UCSD-AML1 (cell line): ENCODE data around the gene ITIH3.

Source experiments
- DNase-seq: peaks from one replicate; lab custom pipeline; 2025; ENCODE audit not compliant: unreplicated experiment; lab: John Stamatoyannopoulos, UW

Gene ITIH3

DNA sequence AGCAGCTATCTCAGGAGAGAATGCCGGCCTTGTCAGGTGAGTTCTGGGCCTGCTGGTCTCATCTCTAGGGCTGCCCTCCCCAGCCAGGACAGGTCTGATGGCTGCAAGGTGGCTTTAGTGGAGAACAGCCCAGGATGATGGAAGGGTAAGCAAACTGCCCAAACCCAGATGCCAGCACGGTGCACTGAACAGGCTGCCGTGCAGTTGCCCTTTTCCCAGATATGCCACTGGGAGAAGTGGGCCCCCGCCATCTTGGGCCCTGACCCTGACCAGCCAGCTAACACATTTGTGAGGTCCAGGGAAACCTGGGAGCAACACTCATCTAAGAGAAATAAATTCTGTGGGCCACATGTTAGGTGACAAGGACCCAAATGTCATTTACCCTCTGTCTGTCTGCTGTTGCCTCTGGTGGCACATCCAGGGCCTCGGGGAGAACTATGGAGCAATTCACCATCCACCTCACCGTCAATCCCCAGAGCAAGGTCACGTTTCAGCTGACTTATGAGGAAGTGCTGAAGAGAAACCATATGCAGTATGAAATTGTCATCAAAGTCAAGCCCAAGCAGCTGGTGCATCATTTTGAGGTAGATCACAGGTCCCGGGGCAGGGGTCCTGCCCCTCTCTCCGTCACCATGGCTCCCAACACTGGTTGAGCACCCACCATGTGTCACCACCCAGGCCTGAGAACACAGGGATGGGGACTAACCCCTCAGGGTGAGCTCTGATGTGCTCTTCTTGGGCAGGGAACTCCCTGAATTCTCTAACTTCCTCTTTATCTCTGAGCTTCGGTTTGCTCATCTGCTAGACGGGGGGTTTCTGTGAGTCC is 15.4 kb upstream of the ITIH3 start:
- DNase-seq, result no peak

DNA sequence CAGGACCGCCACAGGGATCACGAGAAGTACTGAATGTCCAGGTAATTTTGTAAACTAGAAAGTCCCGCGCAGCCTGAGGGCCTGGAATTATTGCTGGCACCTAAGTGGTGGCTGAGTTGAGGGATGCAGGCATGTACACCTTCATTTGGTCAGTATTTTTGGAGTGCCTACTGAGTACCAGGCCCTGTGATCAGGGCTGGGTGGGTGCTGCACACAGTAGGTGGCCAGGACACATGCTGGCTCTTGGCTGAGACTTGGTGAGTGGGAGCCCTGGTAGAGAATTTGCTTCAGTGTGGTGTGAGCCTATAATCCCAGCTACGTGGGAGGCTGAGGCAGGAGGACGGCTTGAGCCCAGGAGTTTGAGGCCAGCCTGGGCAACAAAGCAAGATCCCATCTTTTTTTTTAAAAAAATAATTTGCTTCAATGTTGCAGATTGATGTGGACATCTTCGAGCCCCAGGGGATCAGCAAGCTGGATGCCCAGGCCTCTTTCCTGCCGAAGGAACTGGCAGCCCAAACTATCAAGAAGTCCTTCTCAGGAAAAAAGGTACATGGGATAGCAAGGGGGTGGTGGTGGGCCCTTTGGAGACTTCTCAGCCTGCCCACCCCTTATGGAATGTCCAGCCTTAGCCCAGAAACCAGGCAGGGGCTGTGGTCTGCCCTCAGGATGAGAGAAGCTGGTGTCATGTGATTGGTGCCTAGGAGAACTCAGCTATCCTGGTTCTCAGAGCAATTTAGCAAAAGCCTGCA is 14.6 kb upstream of the ITIH3 start:
- DNase-seq, result no peak

DNA sequence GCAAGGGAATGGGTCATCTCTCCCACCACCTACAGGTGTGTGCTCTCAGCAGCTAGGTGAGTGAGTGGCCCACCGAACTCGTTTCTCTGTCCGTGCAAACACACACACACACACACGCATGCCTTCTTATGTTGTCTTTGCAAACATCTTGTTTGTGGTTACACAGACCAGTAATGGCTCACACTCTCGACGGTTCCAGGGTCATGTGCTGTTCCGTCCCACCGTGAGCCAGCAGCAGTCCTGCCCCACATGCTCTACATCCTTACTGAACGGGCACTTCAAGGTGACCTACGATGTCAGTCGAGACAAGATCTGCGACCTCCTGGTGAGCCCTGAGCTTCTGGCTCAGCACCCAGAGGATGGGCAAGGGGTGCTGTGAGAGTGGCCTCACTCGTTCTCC is 12.9 kb upstream of the ITIH3 start:
- DNase-seq, result no peak

DNA sequence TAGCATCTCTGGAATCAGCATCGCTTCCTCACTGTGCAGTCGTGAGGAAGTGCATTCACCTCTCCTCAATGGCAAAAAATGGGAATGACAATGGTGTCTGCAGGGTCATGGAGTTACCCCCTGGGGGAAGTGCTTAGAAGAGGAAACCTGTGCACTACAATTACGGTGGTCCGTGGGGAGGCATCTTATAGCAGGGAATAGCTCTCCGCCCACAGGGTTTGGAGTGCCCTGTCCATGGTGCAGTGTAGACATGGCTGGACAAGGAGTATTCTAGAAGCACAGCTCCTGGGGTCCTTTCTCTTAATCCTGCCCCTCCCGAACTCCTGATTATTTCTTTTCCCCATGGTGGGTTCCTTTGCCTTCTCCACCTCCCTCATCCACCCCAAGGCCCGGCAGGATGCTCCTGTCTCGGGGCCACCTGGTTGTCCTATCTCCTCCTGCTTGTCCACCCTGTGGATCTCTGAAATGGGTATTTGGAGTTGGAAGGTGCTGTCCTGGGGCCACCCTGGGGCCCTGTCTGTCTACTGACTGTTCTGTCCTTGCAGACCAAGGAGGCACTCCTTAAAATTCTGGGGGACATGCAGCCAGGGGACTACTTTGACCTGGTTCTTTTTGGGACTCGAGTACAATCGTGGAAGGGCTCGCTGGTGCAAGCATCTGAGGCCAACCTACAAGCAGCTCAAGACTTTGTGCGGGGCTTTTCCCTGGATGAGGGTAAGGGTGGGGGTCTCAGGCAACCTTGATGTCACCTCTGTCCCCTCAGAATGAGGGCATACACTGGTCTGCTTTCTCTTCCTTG is 12.0 kb upstream of the ITIH3 start:
- no peak for DNase-seq

DNA sequence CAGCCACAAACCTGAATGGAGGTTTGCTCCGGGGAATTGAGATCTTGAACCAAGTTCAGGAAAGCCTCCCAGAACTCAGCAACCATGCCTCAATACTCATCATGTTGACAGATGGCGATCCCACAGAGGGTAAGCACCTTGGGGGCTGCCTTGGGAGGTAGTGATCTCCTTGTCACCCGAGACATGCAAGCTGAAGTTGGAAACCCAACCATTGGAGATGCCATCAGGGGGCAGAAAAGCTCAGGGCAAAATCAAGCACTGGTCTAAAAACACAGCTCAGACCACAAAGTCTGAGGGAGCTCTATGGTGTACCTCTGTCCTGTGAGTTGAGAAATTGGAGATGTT is 11.4 kb upstream of the ITIH3 start:
- DNase-seq, result no peak

DNA sequence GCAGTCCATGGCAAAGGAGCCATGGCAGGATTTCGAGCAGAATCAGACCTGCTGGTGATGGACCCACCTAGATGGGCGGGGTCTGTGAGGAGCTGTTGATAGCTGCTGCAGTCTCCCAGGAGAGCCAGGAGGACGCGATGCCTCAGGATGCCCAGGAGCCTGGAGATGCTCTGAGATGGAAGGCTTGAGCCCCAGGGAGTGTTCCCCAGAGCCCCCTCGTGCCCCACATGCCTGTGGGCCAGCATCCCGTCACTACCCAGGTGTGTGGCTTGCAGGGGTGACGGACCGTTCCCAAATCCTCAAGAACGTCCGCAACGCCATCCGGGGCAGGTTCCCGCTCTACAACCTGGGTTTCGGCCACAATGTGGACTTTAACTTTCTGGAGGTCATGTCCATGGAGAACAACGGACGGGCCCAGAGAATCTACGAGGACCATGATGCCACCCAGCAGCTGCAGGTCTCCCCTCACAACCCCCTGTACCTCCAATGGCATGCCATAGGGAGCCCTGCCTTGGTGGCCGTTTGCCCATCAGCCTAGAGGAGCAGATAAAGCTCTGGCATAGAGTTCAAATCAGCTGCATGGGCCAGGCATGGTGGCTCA is 10.5 kb upstream of the ITIH3 start:
- DNase-seq, result no peak

DNA sequence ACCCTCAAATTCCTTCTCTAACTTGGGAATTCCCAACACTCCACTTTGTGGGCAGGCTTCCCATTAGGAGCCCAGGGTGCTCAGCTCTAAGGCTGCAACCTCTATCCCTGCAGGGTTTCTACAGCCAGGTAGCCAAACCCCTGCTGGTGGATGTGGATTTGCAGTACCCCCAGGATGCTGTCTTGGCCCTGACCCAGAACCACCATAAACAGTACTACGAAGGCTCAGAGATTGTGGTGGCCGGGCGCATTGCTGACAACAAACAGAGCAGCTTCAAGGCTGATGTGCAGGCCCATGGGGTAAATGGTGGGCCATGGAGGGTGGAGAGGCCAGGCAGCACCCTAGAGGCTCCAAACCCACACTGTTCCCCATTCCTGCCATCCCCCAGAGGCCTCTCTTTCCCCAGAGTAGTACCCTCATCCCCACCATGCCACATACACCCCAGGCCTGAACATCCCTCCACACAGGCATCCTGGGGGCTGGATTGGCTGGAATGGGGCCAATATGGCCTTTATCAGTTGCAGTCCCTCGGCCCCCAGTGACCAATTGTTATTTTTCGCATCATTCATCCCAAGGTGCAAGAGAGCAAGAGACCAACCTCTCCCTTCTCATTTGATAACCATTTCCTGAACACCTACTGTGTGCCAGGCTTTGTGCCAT is 9.5 kb upstream of the ITIH3 start:
- DNase-seq, result no peak

DNA sequence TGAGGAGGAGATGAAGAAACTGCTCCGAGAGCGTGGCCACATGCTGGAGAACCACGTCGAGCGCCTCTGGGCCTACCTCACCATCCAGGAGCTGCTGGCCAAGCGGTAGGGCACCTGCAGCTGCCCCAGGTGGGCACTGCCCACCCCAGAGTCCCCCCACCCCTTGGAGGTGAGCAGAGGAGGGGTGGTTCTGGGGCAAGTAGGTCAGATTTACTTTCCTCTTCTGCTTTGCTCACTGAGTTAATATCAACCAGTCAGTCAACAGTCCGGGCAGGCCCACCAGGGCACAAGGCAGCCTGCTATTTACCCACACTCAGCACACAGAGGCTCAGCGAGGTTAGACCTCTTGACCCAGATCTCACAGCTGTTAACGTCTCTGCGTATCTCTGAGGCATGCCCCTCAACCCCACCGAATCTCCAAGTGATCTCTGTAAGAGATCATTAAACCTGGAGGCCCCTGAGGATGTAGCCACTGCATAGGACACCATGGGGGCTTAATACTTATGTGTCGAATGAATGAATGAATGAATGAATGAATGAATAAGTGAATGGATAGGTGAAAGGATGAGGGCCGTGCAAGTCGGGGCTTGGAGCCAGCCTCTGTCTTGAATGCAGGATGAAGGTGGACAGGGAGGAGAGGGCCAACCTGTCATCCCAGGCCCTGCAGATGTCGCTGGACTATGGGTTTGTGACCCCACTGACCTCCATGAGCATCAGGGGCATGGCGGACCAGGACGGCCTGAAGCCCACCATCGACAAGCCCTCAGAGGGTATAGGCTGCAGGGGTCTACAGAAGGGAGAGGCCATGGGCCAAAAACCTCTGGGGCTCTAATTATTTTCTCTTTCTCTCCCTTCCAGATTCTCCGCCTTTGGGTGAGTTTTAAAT is 8.0 kb upstream of the ITIH3 start:
- DNase-seq, result no peak

DNA sequence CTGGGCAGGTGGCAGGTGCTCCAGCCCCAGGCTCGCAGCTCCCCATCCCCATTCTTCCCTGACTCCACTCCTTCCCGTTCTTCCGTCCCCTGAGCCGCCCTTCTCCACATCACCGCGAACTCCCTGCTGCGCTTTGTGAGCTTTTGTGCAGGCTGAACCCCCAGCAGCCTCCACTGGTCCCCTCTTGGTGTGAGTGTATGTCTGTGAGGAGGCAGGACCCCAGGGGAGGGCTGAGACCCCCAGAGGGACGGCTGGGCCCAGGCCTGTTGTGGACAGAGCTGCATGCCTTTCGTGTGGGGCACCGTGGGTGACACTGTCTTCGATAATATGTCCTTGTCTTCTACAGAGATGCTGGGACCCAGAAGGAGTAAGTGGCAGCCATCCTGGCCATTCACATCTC is 7.3 kb upstream of the ITIH3 start:
- DNase-seq, result no peak

DNA sequence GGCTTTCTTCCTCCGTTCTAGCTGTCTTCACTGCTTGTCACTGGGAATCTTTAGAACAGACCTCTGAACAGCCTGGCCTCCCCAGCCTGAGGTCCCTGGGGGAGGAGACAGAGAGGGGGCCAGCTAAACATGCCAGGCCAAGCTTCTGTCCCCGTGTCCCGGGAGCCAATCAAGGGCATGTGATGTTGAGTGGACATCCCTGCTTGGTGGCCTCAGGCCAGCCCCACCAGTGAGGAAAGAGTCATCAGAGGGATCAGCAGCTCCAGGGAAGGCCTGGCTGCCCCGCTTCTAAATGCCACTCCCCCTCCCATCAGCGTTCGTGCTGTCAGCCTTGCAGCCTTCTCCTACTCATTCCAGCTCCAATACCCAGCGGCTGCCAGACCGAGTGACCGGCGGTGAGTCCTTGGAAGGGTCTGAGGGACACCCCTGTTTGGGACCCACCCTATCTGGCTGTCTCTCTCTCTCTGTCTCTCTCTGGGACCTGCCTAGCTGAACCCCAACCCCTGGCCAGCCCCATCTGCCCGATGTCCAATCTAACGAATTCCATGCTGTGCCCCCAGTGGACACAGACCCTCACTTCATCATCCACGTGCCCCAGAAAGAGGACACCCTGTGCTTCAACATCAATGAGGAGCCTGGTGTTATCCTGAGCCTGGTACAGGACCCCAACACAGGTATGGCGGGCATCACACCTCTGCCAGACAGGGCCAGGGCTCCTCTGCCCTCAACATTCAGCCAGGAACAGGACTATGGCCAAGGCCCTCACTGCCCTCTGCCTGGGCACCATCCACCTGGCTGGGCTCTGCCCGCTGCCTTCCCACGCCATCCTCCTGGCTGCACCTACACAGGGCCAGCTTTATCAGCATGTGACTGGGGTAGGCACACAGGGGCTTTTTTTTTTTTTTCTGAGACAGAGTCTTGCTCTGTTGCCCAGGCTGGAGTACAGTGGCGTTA is 6.6 kb upstream of the ITIH3 start:
- no peak for DNase-seq

DNA sequence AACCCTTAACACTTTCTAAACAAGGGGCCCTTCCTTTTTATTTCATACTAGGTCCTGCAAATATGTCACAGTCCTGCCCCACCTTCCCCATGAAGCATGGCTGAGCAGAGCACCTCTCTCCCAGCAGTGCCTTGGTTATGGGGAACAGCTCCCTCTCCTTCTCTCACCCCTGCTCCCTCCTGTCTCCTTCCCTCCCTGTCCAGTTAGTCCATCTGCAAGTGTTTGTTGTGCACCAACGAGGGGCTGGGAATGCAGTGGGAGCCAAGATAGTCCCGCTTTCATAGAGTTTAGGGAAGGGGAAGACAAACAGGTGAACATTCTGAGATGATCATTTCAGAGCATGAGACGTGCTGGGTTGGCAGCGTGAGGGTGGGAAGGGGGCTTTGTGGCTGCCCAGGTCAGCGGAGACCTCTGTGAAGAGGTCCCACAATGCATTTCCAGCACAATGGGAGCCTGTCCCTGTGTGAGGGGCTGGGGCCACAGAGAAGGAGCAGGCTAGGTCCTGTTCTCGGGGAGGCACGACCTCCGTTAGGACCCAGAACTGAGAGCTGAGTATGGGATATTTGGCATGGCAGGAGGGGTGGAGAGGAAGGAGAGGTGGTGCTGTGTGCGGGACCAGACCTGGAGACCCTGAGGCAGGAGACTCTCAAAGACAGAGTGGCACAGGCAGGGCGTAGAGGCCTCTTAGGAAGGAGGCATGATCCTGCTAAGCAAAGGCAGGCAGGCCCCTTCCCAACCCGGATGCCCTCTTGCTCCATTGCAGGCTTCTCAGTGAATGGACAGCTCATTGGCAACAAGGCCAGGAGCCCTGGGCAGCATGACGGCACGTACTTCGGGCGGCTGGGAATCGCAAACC is 5.5 kb upstream of the ITIH3 start:
- DNase-seq, result no peak

DNA sequence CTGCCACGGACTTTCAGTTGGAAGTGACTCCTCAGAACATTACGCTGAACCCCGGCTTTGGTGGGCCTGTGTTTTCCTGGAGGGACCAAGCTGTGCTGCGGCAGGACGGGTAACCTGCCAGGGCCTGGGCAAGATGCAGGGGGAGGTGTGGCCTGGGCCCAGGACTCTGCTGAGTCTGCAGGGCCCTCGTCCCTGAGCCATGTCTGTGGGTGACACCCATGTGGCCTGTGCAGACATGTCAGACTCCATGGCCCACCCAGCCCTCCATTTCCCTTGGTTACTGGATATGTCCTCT is 4.9 kb upstream of the ITIH3 start:
- no peak for DNase-seq

DNA sequence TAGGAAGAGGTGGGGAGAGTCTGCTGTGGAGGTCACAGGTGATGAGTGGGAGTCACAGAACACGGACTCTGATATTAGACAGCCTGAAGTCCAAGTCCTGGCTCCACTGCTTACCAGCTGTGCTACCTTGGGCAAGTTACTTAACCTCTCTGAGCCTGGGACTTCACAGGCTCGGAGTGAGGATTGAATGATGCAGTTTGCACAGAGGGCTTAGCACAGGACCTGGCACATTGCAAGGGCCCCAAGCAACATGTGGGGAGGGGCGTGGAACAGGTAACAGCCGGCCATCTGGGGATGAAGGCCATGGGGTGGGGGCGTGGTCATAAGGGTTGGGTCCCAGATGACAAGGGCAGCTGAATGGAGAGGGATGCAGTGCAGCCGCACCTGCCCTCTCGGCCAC is 4.3 kb upstream of the ITIH3 start:
- DNase-seq, result no peak

DNA sequence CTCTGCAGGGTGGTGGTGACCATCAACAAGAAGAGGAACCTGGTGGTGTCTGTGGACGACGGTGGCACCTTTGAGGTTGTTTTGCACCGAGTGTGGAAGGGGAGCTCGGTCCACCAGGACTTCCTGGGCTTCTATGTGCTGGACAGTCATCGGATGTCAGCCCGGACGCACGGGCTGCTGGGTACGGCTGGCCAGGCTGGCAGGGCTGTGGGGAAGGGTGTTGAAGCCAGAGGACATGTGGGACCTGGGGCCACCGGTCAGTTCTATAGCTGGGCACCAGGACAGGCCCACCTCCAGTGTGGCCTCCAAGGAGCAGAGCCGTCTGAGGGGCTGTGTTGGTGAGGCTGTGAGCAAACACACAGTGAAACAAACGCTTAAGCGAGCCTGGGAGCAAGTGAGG is 3.9 kb upstream of the ITIH3 start:
- DNase-seq, result no peak

DNA sequence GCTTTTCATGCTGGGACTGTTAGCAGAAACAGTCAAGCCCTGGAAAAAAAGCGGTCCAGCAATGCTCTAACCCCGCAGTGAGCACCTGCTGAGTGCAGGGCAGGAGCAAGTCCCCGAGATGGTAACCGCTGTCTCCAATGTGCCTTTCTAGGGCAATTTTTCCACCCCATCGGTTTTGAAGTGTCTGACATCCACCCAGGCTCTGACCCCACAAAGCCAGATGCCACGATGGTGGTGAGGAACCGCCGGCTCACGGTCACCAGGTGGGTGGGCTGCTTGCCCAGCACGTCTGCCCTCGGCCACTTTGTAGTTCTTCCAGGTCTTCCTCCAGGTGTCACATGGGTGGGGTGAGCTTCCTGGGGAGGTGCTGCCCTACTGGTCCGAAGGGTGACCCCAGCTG is 3.2 kb upstream of the ITIH3 start:
- DNase-seq, result no peak

DNA sequence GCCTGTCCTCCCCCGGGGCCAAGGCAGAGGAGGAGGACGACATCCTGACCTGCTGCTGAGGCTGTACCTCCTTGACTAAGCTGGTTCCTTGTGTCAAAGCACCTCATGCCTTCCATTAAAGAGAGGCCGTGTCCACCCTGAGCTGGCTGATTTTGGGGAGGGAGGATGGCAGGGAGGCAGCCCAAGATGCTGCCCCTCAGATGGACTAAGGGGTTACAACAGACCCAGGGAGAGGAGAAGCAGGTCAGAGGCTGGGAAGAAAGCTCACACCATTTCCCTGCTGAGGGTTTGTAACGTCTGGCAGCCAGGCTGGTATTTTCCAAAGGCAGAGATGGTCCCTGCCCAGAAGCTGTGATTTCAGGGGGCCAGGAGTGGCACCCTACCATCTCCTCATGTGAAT is 2.7 kb upstream of the ITIH3 start:
- no peak for DNase-seq

DNA sequence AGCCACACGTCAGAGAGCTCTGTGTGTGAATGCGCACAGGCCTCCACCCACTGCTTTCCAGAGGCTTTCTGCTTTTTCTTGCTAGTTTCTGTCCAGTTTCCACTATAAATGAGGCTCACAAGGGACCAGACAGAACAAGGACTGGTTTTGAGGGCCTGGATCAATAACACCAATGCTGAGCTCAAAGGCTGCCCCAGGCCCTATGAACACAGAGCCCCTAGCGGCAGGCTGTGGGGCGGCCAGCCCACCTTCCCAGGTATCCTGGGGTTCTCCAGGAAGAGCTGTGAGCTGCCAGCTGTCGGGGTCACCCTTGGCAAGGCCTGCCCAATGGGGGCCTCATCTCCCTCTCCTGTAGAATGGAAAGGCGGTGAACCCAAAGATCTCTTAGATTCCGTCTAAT is 2.2 kb upstream of the ITIH3 start:
- DNase-seq, result no peak
